Stimulated activated CD8-positive, alpha-beta memory T cell treated with anti-CD3 and anti-CD28 coated beads, Interleukin-4, amount 100 ng/mL, for 48 hours (primary cell): ENCODE results near the gene SQOR.

Experiments
- DNase-seq: peaks from one replicate; pipeline ENCODE4 v3.0.0-alpha.2; 2020

SQOR gene

DNA sequence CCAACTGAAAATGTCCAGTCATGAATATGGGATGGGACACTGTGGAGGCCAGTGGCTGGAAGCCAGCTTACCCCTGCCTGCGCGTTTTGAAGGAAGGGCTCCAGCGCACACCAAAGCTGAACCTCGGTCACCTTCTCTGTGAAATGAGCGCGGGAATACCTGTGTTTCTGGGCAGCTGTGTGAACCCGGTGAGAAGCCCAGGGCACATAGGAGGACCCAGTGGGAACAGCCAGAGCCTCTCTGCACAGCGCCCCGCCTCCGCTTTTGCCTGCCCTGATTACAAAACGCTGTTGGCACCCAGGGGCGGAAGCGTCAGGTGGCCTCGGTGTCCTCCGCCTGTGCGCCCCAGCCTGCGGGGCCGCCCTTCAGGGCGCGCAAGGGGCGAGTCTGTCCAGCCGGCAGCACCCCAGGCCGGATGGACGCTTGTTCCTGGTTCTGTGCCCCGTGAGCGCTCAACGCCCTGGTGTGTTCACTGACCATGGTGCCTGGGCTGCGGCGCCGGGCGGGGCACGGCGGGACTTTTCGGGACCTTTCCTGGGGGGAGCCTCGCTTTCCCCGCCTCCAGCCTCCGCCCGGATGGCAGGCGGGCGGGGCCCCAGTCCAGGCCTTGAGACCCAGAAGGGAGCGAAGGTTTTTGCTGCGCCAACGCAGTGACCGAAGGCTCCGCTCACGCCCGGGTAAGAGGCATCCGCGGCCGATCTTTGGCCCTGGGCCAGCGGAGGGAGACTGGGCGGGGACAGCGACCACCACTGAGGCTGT lies at the start of gene SQOR:
SQOR (plus strand) TSS at position 598 of the 759 bp plus-strand sequence. CDS start 23,895 bp downstream, outside the sequence.
- DNase-seq: peak; percentile 80

DNA sequence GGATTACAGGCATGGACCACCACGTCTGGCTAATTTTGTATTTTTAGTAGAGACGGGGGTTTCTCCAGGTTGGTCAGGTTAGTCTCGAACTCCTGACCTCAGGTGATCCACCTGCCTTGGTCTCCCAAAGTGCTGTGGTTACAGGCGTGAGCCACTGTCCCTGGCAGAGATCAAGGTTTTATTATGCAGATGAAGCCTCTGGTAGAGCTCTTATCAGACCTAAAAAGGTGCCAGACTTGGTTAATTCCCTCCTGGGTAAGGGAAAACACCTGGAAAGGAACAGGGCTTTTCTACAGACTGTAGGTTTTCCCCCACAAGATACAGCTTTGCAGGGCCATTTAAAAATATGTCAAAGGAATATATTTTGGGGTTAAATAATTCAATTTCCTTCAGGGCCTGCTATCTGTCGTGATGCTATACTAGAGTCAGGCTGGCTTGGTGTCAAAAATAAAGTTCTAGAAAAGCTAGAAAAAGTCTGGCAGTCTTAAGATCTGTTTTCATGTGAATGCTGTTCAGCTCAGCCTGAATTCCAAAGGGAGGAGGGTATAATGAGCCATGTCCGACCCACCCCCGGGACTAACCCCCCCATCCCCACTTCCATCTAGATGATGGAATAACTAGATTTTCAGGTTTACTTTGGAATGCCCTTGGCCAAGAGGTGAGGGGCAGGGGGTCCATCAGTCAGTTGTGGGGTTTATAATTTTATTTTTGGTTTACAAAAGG lies 49.6 kb upstream of the SQOR start:
- no peak for DNase-seq

DNA sequence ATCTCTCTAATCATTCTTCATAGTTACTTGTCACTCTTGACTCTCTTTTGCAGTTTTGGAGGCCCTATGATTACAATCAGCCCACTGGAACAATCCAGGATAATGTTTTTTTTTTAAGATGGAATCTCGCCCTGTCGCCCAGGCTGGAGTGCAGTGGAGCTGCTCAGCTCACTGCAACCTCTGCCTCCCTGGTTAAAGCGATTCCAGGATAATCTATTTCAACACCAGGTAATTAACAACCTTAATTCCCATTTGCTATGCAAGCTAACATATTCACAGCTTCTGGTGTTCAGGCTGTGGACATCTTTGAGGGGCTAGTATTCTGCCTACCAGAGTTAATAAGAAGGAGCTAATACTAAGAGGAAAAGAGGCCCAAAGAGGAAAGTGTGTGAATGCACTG lies 48.7 kb upstream of the SQOR start:
- no peak for DNase-seq

DNA sequence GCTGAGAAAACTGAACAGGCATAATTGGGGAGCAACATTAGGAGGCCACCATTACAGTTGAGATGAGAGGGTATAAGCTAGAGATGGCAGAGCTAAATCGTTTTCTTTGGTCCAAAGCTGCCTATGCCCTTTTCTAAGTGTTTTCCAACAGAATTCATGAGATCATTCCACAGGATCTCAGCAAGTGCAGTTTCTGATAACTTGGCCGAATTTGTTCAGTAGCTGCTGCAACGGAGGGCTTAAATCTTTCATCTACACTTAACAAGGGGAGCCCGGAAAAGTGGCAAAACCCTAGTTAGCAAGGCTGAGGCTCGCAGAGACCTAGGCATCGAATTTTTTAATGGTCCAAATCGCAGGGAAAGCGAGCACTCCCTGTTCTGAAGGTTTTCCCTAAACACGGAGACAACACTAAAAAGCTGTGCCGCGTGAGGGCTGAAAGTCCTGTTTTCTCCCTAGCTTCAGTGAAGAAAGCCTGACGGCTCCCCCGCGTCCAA lies 48.2 kb upstream of the SQOR start:
- DNase-seq: no peak

DNA sequence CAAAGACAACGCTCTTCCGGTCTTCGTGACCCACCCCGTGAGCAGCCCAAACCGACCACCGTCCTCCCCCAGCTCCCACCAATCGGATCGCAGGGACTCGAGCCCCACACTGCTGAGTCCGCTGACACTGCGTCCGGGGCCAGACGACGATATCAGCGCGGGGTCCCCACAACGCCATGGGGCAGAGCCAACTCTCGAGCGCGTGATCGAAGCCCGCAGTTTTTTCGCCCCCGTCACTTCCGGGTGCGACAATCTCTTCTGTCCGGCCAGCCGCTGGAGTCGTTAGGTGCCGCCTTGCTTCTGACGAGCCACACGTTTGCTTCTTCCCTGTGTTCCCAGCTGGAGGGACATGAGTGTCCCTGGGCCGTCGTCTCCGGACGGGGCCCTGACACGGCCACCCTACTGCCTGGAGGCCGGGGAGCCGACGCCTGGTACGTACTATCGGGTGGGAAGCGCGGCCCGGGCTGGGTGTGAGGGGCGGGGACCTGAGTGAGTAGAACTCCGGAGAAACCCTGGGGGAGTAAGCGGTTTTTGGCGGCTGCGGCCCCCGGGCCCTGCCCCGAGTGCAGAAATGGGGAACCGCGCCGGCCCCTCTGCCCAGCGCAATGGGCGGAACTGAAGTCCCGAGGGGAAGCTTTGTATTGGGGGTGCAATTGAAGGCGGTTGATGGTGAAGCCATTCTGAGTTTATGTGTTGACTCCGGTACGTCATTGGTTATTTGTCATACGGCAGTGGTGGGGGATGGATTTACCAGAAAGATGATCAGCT lies 47.5 kb upstream of the SQOR start, which contains the start of gene BLOC1S6:
BLOC1S6 (plus strand) TSS at position 285 of the 768 bp plus-strand sequence; CDS start at position 350, 65 bp downstream.
- peak; percentile 92 for DNase-seq

DNA sequence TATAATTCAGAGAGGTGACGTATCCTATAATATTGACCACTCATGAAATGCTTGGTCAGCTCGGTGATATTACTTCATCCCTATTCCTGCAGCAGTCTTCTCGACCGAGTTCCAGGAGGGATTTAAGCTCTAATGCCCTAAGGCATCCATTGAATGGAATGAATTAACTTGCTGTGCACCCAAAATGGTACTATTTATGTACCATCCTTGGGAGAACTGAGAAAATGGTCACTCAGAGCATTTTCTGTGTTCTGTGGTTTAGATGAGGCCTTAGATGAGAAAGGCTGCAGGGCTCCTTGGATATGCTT lies 47.0 kb upstream of the SQOR start:
- no peak for DNase-seq

DNA sequence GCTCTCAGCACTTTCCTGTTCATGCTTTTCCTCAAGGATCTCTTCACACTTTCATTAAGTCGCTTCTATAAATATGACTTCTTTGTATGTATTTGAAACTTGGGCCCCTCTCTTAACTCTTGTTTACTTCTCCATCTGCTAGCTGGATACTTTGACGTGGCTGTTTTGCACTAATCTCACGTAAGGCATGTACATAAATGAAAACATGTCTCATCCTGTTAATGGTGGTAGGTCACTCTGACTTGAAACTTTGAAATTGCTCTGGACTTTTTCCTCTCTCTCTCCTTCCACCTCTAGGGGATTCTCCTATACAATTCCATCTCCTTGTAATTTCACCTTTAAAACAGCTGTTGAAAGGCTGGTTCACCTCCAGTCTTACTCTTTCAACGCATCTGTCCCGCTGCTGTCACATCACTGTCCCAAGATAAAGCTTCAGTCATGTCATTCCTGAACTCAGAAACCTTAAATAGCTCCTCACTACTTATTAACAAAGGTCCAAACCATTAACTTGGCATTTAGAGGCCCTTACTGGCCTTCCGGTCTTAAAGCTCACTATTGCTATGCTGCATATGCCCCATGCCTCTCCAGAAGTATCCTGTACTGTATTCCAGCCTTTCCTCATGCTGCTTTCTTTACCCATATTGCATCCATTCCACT lies 46.5 kb upstream of the SQOR start:
- DNase-seq: no peak

DNA sequence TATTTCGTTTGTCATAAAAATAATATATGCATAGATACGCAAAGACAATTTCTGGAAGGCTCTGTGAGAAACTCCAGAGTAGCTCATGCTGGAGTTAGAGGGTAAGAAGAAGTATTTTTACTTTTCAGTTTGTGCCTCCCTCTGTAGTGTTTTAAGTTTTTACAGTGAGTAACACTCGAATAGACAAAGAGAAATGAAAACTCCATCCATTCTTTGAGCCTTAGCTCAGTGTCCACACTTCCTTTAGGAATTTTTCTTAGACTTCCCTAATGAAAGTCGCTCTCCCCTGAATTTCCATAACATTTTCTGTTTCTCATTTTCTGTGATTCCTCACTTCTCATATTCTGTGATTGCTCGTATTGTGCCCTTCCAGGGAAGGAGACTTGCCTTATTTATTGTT lies 45.6 kb upstream of the SQOR start:
- no peak for DNase-seq

DNA sequence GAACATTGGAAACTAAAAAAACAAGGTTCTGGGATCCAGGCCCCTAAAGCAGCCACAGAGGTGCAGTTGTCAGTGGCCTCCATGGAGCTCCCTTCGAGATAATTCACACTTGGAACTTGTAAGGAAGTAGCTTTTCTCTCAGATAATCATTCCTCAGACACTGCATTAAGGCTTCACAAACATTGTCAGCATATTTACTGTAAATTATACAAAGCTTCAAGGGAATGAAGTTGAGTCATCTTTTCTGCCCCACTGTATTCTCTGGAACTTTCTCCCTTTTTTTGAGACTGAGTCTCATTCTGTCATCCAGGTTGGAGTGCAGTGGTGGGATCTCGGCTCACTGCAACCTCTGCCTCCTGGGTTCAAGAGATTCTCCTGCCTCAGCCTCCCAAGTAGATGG lies 40.5 kb upstream of the SQOR start:
- no peak for DNase-seq

DNA sequence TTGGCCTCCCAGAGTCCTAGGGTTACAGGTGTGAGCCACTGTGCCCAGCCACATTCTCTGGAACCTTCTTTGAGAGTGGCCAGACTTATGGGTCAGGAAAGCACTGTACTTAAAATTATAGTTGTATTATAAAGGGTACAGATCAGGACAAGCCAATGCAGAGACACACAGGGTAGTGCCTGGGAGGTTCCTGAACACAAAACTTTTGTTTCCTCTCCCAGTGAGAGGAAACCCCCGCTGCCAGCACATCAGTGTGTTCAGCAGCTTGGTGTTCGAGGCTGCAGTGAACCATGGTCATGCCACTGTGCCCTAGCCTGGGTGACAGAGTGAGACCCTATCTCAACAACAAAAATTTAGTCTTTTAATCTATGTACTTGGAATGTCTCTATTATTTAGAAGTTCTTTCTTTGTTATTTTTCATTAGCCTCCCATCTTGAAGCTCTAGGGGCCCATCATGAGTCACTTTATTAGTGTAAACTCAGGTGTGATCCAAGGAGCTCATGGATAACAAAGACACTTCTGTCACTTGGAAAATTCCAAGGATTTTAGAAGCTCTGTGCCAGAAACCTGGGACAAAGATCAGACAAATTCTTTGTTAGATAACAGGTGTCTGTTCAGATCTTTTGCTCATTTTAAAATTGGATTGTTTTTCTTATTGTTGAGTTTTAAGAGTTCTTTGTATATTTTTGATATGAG lies 39.8 kb upstream of the SQOR start:
- no peak for DNase-seq

DNA sequence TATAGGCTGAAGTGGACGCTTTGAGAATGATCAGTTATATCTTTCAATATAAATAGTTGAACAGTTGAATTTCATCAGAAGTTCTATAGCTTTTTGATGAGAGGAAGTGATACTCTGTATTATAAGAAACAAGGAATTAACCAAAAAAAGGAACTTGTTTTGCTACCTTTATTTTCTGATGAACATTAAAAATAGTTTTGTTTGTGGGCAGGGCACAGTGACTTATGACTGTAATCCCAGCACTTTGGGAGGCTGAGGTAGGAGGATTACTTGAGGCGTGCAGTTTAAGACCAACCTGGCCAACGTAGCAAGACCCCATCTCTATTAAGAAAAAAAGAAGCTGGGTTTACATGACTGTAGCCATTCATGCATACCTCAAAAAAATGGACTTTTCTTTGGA lies 30.9 kb upstream of the SQOR start:
- no peak for DNase-seq

DNA sequence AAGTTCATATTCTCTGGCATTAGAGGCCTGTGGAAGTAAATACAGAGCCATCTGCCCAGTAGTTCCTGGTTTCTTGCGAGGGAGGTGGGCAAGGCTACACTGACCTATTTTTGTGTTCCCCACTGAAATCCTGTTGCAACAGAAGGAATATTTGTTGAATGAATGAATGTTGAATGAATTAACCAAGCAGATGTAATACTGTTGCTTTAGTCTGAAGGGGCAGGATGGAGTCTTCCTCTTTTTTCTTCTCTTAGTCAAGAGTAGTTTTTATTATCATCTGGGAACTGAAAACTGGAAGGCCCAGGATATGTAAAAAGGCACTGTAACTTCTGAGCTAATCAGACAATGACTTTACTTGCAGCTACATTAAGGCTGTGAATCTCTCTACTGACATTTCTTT lies 30.5 kb upstream of the SQOR start:
- no peak for DNase-seq

DNA sequence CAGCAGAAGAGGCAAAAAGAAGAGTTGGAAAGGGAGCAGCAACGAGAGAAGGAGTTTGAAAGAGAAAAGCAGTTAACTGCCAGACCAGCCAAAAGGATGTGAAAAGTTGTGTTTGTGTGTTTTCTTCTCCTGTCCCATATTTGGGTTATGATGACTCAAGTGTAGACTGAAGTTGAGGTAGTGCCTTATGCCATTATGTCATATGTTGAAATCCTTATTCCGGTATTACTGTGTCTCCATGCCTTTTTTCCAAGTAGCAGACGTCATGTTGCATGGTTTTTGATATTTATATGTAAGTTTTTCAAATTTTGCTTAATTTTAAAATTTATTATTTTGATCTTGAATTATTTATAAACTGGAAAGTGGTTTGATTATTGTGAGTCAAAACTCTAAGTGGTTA lies 28.4 kb upstream of the SQOR start:
- DNase-seq: no peak

DNA sequence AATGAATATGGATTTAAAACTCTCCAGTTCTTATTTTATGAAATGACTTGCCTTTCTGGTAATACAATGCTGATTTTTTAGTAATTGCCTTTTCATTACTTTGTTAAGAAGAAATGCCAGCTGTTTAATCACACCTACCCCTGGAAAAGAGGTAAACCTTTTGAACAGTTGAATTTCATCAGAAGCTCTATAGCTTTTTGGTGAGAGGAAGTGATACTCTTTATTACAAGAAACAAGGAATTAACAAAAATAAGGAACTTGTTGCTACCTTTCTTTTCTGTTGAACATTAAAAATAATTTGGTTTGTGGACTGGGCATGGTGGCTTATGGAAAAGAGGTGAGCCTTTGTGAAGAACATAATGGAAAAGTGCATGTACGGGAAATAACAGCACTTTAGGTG lies 28.0 kb upstream of the SQOR start:
- DNase-seq: no peak

DNA sequence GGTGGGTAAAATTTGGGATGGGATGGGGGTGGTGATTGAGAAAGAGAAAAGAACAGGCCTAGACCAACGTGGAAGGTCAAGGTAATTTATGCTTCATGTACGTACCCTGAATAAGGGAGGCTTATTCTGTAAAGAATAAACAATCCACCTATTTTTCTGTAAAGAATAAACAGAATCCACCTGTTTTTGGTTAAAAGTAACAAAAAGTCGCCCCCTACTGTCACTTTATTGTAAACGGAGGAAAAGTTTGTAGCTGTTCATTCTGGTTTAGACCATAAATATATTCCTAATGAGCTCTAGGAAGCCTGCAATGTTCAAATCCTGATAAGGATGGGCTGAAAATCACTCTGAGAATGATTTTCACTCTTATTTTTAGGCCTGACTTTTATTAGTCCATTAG lies 23.5 kb upstream of the SQOR start:
- DNase-seq: no peak

DNA sequence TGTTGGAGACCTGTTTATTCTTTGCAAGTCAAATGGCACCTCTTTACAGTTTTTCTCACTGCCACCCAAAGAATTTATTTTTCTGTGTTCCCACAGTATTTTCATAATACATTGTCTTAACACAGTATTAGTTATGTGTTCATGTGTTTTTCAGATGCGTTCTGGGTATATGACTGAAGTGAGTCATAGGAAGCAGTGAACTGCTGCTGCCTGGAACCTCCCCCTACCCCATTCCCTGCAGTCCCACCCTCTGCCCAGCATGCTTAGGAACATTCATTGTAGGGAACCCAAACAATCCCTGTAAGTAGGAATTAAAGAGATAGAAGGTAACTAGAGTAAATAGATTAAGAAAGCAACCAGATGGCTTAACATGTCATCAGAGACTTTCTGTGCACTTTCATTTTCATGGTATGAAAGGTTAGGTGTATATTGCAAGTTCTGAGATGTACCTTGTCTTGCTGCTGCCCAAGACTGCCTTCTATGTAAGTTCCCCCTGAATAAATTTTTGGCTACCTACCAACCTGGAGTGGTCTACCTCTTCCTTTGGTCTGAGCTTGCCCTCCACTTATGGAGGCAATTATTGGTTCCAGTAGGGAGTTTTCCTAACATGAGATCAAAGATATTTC lies 21.9 kb upstream of the SQOR start:
- DNase-seq: no peak

DNA sequence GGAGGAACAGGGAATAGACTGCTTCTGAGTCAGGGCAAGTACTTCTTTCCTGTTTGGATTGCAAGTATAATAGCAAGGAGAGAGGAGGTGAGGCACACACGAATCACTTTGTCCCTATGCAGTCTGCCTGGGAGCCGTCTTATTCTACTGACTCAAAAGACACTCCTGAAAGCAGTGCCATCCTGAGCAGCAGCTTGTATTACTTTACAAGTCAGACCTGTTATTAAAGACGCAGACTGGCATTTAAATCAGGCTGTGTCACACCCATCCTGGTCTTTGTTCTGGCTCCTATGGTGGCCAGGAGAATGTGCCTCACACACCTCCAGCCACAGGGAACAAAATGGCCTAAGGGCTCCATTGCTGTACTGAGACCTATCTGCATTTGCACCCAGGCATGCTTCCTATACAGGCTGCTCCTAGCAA lies 17.9 kb upstream of the SQOR start:
- no peak for DNase-seq

DNA sequence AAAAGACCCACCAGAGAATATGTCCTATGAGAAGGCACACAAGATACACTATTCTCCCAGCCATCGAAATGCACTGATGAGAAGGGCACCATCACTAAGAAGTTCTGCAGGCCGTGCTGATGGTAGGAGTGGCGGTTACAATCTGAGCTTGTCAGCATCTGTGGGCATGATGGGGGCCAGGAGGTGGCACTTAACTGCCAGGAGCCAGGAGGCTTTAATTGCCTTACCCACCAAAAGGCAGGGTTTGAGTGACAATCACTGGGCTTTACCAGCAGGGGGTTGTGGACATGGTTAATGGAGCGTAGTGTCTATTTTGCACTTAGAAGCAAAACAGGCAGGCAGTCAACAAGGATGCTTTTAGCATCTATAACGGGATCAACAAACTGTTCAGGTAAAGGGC lies 16.0 kb upstream of the SQOR start:
- DNase-seq: no peak

DNA sequence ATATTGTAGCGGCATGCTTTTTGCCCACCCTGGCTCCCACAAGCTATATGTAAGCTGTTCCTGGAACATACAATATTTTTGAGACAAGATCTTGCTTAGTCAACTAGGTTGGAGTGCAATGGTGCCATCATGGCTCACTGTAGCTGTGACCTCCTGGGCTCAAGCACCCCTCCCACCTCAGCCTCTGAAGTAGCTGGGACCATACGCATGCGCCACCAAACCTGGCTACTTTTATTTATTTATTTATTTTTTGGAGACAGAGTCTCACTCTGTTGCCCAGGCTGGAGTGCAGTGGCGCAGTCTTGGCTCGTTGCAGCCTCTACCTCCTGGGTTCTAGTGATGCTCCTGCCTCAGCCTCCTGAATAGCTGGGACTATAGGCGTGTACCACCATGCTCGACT lies 6.7 kb upstream of the SQOR start:
- DNase-seq: no peak

DNA sequence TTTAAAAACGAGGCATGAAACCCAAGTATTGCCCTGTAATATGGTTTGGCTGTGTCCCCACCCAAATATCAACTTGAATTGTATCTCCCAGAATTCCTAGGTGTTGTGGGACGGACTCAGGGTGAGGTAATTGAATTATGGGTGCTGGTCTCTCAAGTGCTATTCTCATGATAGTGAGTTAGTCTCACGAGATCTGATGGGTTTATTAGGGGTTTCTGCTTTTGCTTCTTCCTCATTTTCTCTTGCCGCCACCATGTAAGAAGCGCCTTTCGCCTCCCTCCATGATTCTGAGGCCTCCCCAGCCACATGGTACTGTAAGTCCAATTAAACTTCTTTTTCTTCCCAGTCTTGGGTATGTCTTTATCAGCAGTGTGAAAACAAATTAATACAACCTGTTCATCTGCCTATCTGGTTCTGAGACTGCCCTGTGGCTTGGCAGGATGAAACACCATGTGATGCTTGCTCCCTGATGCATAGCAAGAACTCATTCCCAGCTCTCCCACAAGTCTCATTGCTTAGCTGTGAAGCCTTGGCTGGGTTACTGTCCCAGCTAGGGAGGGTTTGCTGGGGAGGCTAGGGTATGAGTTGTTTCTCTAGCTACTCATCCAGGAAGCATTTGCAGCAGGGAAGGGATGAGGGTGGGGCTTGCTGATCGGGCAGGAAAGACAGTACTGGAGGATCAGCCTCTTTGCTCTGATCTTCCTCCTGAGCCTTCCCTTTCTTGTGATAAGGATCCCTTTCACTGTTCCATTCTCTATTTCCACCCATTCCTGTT lies 3.7 kb upstream of the SQOR start:
- no peak for DNase-seq

DNA sequence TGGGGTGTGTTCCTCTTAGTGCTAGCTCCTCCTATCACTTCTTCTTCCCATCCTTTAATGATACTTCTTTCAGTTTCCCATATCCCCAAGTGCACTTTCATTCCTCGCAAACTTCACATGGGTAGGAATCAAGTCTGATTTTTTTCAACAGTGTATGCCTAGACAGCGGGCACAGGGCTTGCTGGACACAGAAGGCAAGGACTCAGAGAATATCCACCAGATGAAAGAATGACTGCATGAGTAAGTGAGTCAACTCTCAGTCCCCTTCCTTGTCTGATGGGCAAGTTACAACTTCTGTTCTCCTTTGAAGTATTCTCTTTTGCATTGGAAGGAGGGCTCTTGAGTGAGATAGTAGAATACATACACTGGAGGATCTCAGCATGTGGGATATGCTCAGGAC lies 3.1 kb upstream of the SQOR start:
- DNase-seq: no peak
